HEK293T (cell line): ENCODE data around the gene CD36.

Source experiments
- ELF4 ChIP-seq: fragments of 450-650 bp; IDR thresholded peaks from 2 replicates; pipeline ENCODE4 v1.6.1; 2017; ENCODE audit warnings: antibody characterized with exemption
- FOXA1 ChIP-seq: fragments of 450-650 bp; IDR thresholded peaks from 2 replicates; pipeline ENCODE4 v1.6.1; 2016; ENCODE audit warnings: mild to moderate bottlenecking
- FOXK2 ChIP-seq: fragments of 450-650 bp; IDR thresholded peaks from 2 replicates; pipeline ENCODE4 v1.6.1; 2016; ENCODE audit warnings: mild to moderate bottlenecking
- HDGF ChIP-seq: fragments of 450-650 bp; IDR thresholded peaks from 2 replicates; pipeline ENCODE4 v1.6.1; 2017; ENCODE audit warnings: antibody characterized with exemption, borderline replicate concordance
- L3MBTL2 ChIP-seq: fragments of 450-650 bp; conservative IDR thresholded peaks from 2 replicates; pipeline ENCODE4 v1.6.1; 2016; ENCODE audit warnings: mild to moderate bottlenecking
- NFRKB ChIP-seq: fragments of 450-650 bp; IDR thresholded peaks from 2 replicates; pipeline ENCODE4 v1.6.1; 2016; ENCODE audit warnings: mild to moderate bottlenecking, moderate library complexity
- SUZ12 ChIP-seq: fragments of 450-650 bp; IDR thresholded peaks from 2 replicates; pipeline ENCODE4 v1.6.1; 2016; ENCODE audit warnings: mild to moderate bottlenecking
- TARDBP ChIP-seq: fragments of 450-650 bp; IDR thresholded peaks from 2 replicates; pipeline ENCODE4 v1.6.1; 2016
- TF ChIP-seq, protein P1 (sequence below): fragments of 450-650 bp; IDR thresholded peaks from 2 replicates; pipeline ENCODE4 v1.6.1; 2016

DNA sequence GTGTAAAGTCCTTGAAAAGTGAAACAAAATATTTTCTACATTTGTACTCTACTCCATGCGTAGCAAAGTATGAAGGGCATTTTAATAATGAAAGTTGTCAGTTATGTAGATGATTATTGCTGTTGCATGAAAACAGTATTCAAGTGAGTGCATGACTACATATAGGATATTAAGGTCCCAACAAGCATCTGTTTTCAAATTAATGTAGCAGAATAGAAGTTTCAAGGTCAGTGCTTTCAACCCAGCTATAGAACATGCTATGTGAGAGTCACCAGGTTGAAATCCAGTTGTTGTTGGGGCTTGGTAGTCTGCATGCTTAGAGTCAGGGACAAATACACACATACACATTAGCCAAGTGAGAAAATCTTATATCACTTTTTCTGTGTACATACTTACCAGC is 14.8 kb downstream of the CD36 start:
- no peak for TF ChIP-seq FOXA1
- TF ChIP-seq NFRKB: no peak
- no peak for TF ChIP-seq ELF4
- no peak for TF ChIP-seq TARDBP
- no peak for TF ChIP-seq FOXK2
- TF ChIP-seq, protein P1, sequence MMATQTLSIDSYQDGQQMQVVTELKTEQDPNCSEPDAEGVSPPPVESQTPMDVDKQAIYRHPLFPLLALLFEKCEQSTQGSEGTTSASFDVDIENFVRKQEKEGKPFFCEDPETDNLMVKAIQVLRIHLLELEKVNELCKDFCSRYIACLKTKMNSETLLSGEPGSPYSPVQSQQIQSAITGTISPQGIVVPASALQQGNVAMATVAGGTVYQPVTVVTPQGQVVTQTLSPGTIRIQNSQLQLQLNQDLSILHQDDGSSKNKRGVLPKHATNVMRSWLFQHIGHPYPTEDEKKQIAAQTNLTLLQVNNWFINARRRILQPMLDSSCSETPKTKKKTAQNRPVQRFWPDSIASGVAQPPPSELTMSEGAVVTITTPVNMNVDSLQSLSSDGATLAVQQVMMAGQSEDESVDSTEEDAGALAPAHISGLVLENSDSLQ: no peak
- no peak for TF ChIP-seq L3MBTL2
- no peak for TF ChIP-seq HDGF
- TF ChIP-seq SUZ12: no peak
